Ovary (tissue), 9 donors: ENCODE results near the gene KDM5A. TPM values are rescaled to one million over a fixed set of nuclear protein-coding genes. Genes with fewer than 3 reads are reported as not detected.

ENCODE experiments used
- DNase-seq, 5 donors: peaks; one replicate each; pipeline ENCODE4 v3.0.0-alpha.2; 2019 to 2020
- H3K27ac ChIP-seq, 2 donors: fragments of 200-600 bp; one replicate each; pipeline versions ENCODE4 v1.5.1 to v1.8.0; 2019 to 2022
- H3K27me3 ChIP-seq: fragments of 200-600 bp; one replicate; pipeline ENCODE4 v1.8.0; 2022
- H3K36me3 ChIP-seq: fragments of 200-600 bp; sonication (generic); one replicate; pipeline ENCODE4 v1.5.1; 2019
- H3K4me1 ChIP-seq: one replicate; pipeline ENCODE4 v1.8.1; 2013; ENCODE audit warnings: mild to moderate bottlenecking, moderate library complexity; ENCODE audit not compliant: insufficient read depth
- H3K4me3 ChIP-seq: fragments of 200-600 bp; sonication (generic); one replicate; pipeline ENCODE4 v1.5.1; 2017
- H3K9me3 ChIP-seq, 2 donors: fragments of 200-600 bp in 1 of 2; sonication (generic) in 1 of 2; one replicate each; pipeline versions ENCODE4 v1.5.1 to v1.8.1; 2013 to 2019; ENCODE audit warnings: mild to moderate bottlenecking in 1 of 2, moderate library complexity in 1 of 2
- CTCF ChIP-seq, 3 donors: fragments of 450-650 bp in 2 of 3; fragments of 200-600 bp in 1 of 3; IDR thresholded peaks; one replicate each; pipeline versions ENCODE4 v1.5.1 to v1.8.0; 2016 to 2022; ENCODE audit warnings: antibody characterized with exemption in 3 of 3, mild to moderate bottlenecking in 1 of 3
- EP300 ChIP-seq: sonication (generic); formaldehyde crosslinking; IDR thresholded peaks from one replicate; pipeline ENCODE4 v1.6.1; 2017; ENCODE audit warnings: antibody characterized with exemption
- POLR2A ChIP-seq: fragments of 450-650 bp; IDR thresholded peaks from one replicate; pipeline ENCODE4 v1.6.1; 2017; ENCODE audit warnings: antibody characterized with exemption, mild to moderate bottlenecking, moderate library complexity
- WGBS, 3 donors: extraction: QIAGEN DNeasy Blood & Tissue Kit in 1 of 3; methylation state at CpG; one replicate each; pipeline versions ENCODE4 v1.1.5 to v1.1.7; 2013 to 2017; 5-methylcytosine and 5-hydroxymethylcytosine counted together
- intact Hi-C, 4 donors: fragments of 100-400 bp; cut with DNase I; formaldehyde crosslinking; loops; one replicate each; pipeline versions ENCODE4 v1.11.0 to v1.15.1; 2022 to 2023
- polyA plus RNA-seq, 2 donors: library from polyadenylated mRNA; stranded (reverse); fragments of 200-250 nt in 1 of 2; fragments of 350-450 nt in 1 of 2; fragmentation: Illumina TruSeq in 1 of 2; extraction: RNeasy Lipid Tissue Mini Kit (QIAGEN cat#74804) in 1 of 2; gene quantifications; one replicate each; pipeline ENCODE4 v1.2.3, GENCODE V29; 2013 to 2014
- total RNA-seq, 7 donors: library from RNA; depleted of rRNA in 2 of 7; stranded (reverse); fragments of >200 nt in 2 of 7; fragmentation: NEBNext Ultra II Directional in 3 of 7; extraction: Animal tissue kit (Norgen Biotek cat#: 25700) in 3 of 7; gene quantifications; one replicate each; pipeline versions ENCODE4 v1.1.0 to v1.2.4, GENCODE V29; 2016 to 2023
- donor health status: DM: no; HTN: no; CAD: no; lungs with moderate emphysema.
- donor health status: DM: no; HTN: no; CAD: no.
- donor health status: Bipolar disorder and iron deficiency.
- donor health status: DM: yes; HTN: yes; CAD: no.
- donor health status: DM: no; HTN: no; CAD: no.
- donor health status: DM: yes; HTN: yes; CAD: no.

KDM5A gene
- total and polyA plus RNA-seq, 9 donors, result 11.6 to 69.9 (median 56.5) TPM

- Histone ChIP-seq H3K36me3 (no peaks in the 10 kb centered on the region), H3K9me3 (no peaks in the 10 kb centered on the region), H3K27me3 (no peaks in the 10 kb centered on the region), H3K27ac (no peak overlapping the region), H3K4me1 (peaks cover 6% of the 10 kb centered on the region), H3K4me3 (no peak overlapping the region)
- WGBS, 3 donors, result 41 to 44% (median 44%) methylated on average over 3 of the region's 3 CpGs
- TF ChIP-seq CTCF (IDR thresholded peaks at IDR 0.05) (no peak), EP300 (no peak), POLR2A (no peak)
- no peak for DNase-seq
- intact Hi-C loops, result no loop called here
These were observed 115.7 kb downstream of the KDM5A start for GRCh38 chr12:273382-273781.

- H3K27me3 ChIP-seq, result no peaks in the 10 kb centered on the region
- peaks cover 8% of the 10 kb centered on the region for H3K4me1 ChIP-seq
- TF ChIP-seq POLR2A (no peak), CTCF (IDR thresholded peaks at IDR 0.05) (no peak), EP300 (no peak)
- no peak overlapping the region for H3K27ac ChIP-seq
- intact Hi-C loops, result no loop called here
- H3K4me3 ChIP-seq, result no peak overlapping the region
- no peak for DNase-seq
- H3K9me3 ChIP-seq, result no peaks in the 10 kb centered on the region
- 87 to 91% (median 88%) methylated on average over 6 of the region's 6 CpGs for WGBS, 3 donors
- no peaks in the 10 kb centered on the region for H3K36me3 ChIP-seq
These were observed 116.2 kb downstream of the KDM5A start for GRCh38 chr12:272942-273341.

GRCh38 chr12:271161-271560 lies 118.0 kb downstream of the KDM5A start:
- Histone ChIP-seq H3K4me1 (peaks cover 10% of the 10 kb centered on the region), H3K36me3 (no peaks in the 10 kb centered on the region), H3K27me3 (no peaks in the 10 kb centered on the region), H3K4me3 (no peak overlapping the region), H3K27ac (no peak overlapping the region), H3K9me3 (no peaks in the 10 kb centered on the region)
- 9 to 16% (median 13%) methylated on average over 4 of the region's 4 CpGs for WGBS, 3 donors
- peak; percentile 29 to 60 (median 40) for DNase-seq
- intact Hi-C loops, result no loop called here
- TF ChIP-seq CTCF (IDR thresholded peaks at IDR 0.05), result no peak
- no peak for TF ChIP-seq EP300
- TF ChIP-seq POLR2A, result no peak

- Histone ChIP-seq H3K4me1 (peaks cover 10% of the 10 kb centered on the region), H3K36me3 (no peaks in the 10 kb centered on the region), H3K4me3 (no peak overlapping the region), H3K27ac (no peak overlapping the region), H3K27me3 (no peaks in the 10 kb centered on the region), H3K9me3 (no peaks in the 10 kb centered on the region)
- DNase-seq, result peak in 3 of 5 donors; percentile 40 to 49 (median 42)
- WGBS, 3 donors, result 6 to 13% (median 13%) methylated on average over 3 of the region's 3 CpGs
- intact Hi-C loops, result no loop called here
- TF ChIP-seq POLR2A (no peak), CTCF (IDR thresholded peaks at IDR 0.05) (no peak), EP300 (no peak)
These were observed 119.9 kb downstream of the KDM5A start for GRCh38 chr12:269191-269590.

- intact Hi-C loops, result no loop called here
- Histone ChIP-seq H3K4me3 (no peak overlapping the region), H3K4me1 (peaks cover 10% of the 10 kb centered on the region), H3K27ac (peak overlapping the region; percentile 14 to 31), H3K36me3 (no peaks in the 10 kb centered on the region), H3K27me3 (no peaks in the 10 kb centered on the region), H3K9me3 (no peaks in the 10 kb centered on the region)
- DNase-seq, result peak in 1 of 5 donors; percentile 13
- TF ChIP-seq EP300 (no peak), POLR2A (no peak), CTCF (IDR thresholded peaks at IDR 0.05) (no peak)
- 13 to 20% (median 19%) methylated on average over 7 of the region's 7 CpGs for WGBS, 3 donors
These were observed 120.7 kb downstream of the KDM5A start for GRCh38 chr12:268483-268840.
